GM21526 (cell line): ENCODE measurements around the gene ZNF586.
"Not testable (repeated sequence)": the region's sequence is repeated elsewhere in the genome, so short reads cannot be mapped to it uniquely, and the experiment has no call there.

Experiments
- ATAC-seq: cut with Tn5 transposase; IDR thresholded peaks from one replicate; pipeline ENCODE4 v1.9.1; 2021; ENCODE audit warnings: moderate library complexity; ENCODE audit not compliant: unreplicated experiment, low FRiP score

ZNF586 gene

GRCh38 chr19:57769345-57770131 is at the start of gene ZNF586:
Gene ZNF586, plus strand, starts transcription at chr19:57769676. Its CDS starts 167 bp downstream, at chr19:57769843.
- peak; percentile 93 for ATAC-seq

DNA sequence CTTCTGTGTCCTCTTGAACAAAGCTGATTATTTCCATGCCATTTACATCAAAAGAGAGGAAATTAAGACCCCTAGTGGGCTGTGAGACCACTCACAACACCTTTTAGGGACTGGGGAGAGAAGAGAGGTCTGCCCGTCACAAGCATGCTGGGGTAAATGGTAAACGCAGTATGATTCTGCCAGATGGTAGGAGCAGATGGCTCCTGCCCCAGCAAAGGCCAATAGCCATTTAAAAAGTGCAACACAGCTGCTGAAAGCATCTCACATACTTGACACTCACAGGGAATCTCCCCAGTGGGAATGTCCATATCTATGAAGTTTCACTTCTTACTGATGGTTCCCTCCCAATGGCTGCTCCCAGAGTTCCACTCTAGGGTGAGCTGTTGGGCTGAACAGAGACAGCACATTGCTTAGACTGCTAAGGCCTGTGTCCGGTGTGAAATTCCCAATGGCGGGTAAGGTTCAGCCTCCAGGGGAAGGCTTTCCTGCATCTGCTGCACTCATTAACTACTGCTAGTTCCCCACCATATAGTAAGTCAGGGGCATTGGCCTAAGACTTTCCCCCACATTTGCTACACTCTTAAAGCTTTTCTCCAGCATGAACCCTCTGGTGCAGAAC is 49.5 kb upstream of the ZNF586 start:
- no peak for ATAC-seq

GRCh38 chr19:57720878-57721277 is 48.6 kb upstream of the ZNF586 start:
- ATAC-seq, result no peak

GRCh38 chr19:57738320-57738719 is 31.2 kb upstream of the ZNF586 start:
- ATAC-seq, result not testable (repeated sequence)

GRCh38 chr19:57738770-57739169 is 30.7 kb upstream of the ZNF586 start:
- not testable (repeated sequence) for ATAC-seq

- peak; percentile 87 for ATAC-seq
Observed at GRCh38 chr19:57746580-57747471, 22.6 kb upstream of the ZNF586 start, which contains the start of gene ZNF776. Gene ZNF776, plus strand, starts transcription at chr19:57746815. Its CDS starts 244 bp downstream, at chr19:57747059.

DNA sequence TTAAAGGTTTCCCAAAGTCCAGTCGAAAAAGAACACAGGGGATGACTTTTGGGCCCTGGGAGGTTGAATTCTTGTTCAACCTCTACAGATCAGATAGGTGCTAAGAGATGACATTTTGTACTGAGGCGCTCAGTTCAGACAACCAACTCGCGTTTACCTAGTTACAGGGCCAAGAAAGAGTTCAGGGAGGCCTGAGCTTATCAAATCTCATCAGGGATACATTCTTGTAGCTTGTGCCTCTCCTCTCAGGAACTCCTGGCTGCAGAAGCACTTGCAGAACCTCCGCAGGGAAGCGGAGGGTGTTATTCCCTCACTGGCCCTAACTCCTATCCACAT is 22.0 kb upstream of the ZNF586 start:
- ATAC-seq, result no peak

DNA sequence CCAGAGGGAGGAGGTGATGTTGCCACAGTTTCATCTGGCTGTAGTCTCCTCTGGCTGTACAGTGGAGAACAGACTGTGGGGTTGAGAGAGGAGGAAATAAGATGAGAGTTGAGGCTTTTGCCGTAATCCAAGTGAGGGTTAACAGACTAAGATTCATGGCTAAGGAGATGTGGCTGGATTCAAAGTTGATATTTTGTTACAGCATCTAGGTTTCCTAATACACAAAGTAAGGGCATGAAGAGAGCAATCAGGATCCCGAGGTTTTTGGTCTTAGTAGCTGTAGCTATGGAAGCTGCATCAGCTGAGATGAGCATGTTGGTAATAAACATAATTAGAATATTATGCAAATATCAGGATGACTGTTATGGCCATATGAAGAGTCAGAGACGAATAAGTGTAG is 21.4 kb upstream of the ZNF586 start:
- ATAC-seq, result no peak

GRCh38 chr19:57754091-57754673 is 15.3 kb upstream of the ZNF586 start:
- ATAC-seq, result no peak

DNA sequence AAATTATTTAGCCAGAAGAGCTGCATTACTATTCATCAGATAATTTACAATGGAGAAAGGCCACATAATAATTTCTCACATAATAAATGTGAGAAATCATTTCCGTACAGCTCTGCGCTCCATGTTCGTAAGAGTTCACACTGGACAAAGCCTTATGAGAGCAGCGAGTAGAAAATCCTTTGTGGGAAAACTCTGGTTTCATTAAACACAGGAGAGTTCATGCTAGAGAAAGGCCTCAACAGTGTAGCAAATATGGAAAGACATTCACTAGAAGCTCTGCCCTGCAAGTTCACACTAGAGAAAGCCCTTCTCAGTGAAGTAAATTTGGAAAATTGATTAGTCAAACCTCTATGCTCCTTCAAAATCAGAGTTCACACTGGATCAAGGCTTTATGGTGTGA is 14.4 kb upstream of the ZNF586 start:
- no peak for ATAC-seq

- ATAC-seq, result no peak
Observed at GRCh38 chr19:57757941-57758340, 11.5 kb upstream of the ZNF586 start.

GRCh38 chr19:57759096-57759495 is 10.4 kb upstream of the ZNF586 start:
- ATAC-seq, result no peak

DNA sequence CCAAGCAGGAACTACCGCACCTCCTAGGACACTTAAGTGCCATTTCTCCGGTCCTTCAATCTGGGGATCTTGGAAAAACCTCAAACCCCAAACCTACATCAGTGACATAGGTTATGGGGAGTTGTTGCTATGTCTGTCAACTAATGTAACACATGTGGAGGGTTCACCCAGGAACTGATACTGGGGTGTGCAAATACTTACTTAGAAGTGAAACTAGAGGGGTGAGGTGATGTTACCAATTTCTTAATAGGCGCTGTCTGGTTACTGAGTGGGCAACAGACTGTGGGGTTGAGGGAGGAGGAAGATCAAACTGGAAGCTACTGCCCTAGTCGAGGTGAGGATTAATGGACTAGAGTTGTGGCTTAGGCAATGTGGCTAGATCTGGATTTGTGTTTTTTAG is 1.9 kb downstream of the ZNF586 start:
- no peak for ATAC-seq

GRCh38 chr19:57773488-57773887 is 4.0 kb downstream of the ZNF586 start:
- ATAC-seq, result no peak

- ATAC-seq, result no peak
Observed at GRCh38 chr19:57776764-57777296, 7.4 kb downstream of the ZNF586 start.

DNA sequence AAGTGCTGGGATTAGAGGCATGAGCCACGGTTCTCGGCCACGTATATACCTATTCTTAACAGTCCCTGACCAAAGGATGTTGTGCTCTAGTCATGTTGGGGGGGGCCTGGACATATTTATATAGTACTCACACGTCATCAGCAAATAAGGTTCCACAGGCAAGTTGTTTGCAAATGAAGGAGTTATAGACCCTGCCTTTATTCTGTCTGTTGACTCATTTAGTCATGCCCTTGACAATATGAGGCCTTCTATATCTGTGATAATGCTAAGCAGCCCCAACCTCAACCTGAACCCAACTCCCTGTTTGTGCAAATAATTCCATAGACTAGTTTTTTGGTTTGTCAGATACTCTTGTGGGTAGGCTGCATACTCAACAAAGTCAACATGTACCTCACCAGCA is 8.9 kb downstream of the ZNF586 start:
- ATAC-seq, result no peak

DNA sequence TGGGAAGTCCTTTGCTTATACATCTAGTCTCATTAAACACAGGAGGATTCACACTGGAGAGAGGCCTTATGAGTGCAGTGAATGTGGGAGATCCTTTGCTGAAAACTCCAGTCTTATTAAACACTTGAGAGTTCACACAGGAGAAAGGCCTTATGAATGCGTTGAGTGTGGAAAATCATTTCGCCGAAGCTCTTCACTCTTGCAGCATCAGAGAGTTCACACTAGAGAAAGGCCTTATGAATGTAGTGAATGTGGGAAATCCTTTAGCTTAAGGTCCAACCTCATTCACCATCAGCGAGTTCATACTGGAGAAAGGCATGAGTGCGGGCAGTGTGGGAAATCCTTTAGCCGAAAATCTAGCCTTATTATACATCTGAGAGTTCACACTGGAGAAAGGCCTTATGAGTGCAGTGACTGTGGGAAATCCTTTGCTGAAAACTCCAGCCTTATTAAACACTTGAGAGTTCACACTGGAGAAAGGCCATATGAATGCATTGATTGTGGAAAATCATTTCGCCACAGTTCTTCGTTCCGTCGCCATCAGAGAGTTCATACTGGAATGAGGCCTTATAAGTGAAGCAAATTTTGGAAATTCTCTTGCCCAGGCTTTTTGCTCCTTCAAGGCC is 9.9 kb downstream of the ZNF586 start:
- ATAC-seq, result no peak

DNA sequence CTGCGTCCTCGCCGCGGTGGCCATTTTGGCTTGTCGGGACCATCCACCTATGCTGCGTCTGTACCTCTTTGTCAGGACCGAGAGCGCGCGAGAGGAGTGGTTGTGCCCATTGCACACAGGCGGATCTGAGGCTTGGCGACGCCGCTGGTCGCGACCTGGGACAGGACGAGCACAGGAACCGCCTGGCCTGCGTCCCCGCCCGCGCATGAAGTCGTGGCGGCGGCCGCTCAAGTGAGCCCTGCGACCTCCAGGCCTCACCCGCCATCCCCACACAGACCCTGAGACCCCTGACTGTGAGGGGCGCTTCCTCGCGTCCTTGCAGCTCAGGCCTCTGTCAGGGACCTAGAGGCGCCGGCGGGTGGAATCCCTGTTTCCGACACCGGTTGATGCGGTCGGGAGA is 16.8 kb downstream of the ZNF586 start:
- ATAC-seq, result no peak

GRCh38 chr19:57786906-57787305 is 17.4 kb downstream of the ZNF586 start:
- ATAC-seq, result no peak

GRCh38 chr19:57788114-57788692 is 18.7 kb downstream of the ZNF586 start:
- ATAC-seq, result no peak
